GM11168 (cell line): ENCODE results near the gene NBEA.

Experiments used
- in situ Hi-C: fragments of 300-500 bp; cut with MboI; formaldehyde crosslinking; loops from one replicate; pipeline ENCODE4 v1.12.0; 2022; ENCODE audit warnings: low sequenced_read_pairs; ENCODE audit not compliant: unreplicated experiment

Gene NBEA

DNA sequence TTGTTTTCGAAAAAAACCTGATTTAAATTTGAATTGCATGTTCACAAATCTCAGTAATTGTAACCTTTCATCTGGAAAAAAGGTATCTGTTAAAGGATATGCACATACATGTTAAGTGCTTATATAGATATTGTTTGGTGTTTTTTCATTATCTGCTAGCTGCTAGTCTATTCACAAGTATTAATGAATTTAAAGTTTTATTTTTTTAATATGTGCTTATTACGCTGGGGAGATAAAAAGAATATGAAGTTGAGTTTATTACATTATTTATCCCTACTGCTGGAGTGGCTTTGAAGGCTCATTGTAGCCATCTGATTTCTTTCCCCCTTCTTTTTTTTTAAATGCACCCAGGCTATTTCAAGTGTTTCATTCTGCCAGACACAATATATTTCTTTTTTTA is 538.3 kb downstream of the NBEA start:
- in situ Hi-C loops: no loop called here

DNA sequence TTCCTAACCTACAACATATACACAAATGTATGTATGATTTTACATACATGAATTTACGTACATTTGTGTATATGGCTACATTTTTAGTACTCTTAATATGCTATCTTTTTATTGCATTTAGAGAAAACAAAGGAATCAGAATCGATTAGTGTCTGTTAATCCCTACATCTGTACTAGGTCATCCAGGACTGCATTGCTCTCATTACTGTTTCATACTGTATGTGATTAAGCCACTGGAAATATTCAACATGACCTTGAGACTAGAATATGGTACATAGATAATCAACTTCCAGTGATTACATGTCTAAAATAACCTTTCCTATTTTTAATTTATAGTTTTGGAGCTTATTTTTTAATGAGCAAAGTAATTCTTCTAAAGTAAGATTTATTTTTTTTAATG is 539.7 kb downstream of the NBEA start:
- in situ Hi-C loops: no loop called here

DNA sequence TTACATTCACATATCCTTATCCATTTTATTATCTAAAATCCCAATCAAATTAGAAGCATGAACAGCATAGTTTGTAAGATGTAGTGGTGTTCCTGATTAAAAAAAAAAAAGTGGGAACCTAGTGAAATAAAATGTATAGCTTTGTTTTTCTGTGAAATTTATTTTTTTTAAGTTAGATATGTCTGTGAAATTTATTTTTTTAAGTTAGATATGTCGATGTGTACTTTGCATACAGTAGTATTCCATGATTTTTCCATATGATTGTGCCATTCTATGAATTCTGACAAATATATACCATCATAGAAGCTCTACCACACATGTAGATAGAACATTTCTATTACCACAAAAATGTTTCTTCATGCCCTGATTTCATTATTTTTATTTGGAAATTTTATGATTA is 540.5 kb downstream of the NBEA start:
- in situ Hi-C loops: no loop called here

DNA sequence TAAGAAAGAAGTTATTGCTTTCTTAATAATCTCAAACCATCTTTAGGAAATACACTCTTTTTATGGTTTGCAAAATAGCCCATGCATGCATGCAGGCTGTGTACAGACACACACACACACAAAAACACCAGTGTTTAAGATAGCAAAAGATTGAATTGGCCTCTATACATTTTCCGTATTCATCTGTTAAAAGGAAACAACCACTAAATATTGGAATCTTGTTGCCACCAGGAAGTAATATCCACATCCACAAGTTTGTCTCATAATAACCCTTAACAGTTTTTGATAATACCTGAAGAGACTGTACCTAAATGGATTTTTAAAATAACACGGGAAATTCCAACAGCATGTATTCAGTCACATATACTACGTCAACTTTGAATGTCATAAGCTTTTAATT is 541.7 kb downstream of the NBEA start:
- in situ Hi-C loops: no loop called here

DNA sequence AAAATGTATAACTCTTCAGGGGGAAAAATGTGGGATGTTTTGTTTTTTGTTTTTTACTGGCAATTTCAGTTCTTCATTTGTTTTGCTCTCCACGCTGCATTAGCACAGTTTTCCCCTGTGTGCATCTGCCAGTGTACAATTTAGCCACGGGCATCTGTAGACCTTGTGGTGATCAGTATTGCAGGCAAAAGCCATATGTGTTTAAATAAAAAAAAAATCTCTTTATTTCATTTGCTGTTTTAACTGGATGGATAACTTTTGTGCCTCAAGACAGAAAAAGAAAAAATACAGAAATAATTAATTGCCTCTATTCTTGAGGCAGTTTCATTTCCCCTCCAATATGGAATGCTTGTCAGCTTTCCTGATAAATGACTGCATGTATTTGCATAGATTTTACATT is 542.3 kb downstream of the NBEA start:
- in situ Hi-C loops: no loop called here

DNA sequence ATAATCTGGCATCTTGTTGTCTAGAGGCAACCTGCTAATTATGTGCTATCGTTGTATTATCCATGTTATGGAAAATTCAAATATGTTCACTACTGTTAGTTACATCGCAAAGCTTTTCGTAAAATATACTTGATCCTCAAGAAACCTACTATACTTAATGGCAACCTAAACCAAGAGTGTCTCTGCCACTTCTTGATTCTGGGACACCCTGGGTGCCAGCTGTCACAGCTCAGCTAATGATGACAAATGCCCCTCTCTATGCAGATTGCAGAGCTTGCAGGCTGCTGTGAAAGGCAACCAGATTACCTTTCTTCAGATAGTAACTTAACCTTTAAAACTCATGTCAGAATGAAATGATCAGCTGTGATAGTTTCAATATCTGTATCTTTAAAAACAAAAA is 543.4 kb downstream of the NBEA start:
- in situ Hi-C loops: no loop called here

DNA sequence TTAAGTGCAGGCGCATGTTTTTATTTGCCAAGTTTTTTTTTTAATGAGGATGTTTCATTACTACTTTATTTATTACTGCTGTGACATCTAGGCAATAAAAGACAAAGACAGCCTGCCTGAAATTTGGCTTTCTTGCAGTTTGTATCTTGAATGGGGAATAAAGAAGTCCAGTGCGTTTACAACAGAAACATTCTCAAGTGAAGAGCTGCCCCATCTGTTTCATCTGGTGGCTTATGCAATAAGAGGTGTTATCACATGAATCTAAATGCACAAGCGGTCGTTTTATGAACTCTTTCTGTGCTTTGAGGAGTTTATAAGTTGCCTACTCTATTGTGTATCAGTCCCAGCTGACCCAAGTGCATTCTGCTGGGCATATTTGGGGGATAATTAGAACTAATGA is 547.0 kb downstream of the NBEA start:
- in situ Hi-C loops: no loop called here

DNA sequence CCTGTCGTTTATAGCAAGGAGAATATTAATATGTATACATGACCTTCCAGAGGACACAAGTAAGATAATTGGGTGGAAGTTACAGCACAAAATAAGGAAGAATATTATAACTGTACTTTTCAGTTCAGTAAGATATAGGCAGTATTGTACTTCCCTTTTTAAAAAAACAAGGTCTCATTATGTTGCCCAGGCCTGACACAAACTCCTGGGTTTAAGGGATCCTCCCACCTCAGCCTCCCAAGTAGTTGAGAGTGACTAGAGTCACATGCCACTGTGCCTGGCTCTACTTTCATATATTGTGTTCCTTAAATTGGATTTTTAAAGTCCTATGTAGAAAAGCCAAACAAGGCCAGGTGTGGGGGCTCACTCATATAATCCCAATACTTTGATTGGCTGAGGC is 553.9 kb downstream of the NBEA start:
- in situ Hi-C loops: no loop called here

DNA sequence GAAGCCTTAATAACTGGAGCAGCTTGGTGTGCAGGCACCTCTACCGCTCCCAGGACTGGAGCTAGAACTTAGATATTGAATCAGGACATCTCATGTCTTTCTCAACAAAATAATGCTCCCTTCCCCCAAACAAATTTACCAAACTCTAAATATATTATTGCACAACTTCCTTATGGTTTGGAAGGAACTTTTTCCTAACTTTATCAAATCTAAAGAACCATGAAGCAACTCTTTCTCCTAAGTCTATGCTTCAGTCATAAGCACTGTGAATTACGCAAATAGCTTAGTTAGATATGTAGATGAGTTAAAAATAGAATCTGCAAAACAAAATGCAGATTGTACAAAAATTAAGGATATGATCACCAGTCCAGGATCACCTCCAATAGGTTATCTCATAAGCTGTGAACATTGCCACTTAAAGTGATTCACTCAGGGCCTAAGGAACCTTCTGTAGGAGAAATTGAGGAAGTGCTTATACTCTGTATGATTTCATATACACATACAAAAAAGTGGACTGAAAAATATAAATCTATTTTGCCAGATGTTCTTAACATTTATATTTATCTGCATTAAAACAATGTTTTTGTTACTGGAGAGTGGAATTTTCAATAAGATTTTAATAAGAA is 554.8 kb downstream of the NBEA start:
- in situ Hi-C loops: no loop called here

DNA sequence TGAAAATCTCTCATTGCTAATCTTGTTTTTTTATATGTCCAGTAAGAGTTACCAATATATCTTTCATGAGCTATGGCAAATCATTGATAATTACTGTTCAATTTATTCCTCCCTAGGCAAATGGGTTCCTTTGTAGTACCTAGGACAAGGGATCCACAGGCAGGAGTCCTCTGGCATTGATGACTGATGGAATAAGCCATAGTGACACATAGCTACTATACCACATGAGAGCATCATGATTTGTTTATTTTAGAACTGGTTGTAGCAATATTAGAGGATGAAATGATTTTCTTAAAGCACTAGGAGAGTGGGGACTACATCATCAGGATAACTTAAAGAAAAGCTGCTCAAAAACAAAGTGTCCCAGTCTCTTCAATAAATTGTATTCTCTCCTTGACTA is 556.2 kb downstream of the NBEA start:
- in situ Hi-C loops: no loop called here

DNA sequence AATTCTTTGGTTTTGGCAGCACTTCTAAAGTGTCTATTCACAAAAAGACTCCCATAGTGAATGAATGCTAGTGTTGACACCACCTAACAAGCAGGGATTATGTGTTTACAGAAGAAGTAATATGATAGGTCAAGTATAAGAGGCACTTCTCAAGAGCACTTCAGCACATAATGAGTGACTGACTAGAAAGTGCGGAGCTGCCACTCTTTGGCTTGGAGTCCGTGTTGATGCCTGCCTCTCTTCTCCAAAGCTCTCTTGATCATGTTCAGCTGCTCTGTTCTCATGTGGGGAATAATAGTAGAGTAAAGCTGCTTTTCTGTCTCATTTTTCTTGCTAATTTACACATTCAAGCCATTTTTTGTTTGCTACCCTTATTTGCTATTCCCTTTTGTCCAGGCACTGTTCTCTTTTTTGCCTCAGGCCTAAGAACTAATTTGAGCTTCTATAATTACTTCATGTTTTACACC is 557.2 kb downstream of the NBEA start:
- in situ Hi-C loops: no loop called here

DNA sequence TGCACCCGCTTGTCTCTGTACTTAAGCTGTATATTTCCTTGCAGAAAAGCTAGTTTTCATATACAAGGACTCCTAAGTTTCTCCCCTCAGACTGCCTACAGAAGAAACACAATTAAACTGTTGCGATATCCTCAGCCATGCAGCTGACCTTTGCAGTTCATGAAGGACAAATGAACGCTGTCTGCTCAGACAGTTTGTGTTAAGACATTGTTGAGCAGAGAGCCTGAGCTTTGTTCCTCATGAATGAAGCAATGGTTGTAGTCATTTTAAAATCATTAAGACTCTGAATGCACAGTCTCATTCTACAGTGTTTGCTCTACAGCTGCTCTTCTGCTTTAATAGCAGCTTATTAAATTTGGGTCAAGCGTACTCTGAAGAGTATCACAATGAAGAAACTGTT is 557.6 kb downstream of the NBEA start:
- in situ Hi-C loops: no loop called here

DNA sequence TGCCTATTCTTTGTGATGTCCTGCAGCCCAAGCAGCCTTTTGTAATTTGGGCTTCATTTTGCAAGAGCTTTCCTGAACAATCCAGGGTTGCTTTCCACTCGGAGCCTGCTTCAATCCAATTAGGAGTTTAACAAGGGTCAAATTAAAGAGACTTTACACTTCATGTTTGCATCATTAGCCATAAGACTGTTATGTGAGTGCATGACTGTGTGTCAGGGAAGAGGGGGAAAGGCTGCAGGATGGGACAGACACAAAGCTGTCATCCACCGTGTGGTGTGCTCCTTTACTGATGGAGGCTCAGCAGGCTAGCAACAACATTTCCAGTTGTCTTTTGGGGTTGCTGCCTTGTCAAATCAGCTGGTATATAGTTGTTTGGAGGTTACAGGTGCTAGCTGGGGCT is 558.1 kb downstream of the NBEA start:
- in situ Hi-C loops: no loop called here

DNA sequence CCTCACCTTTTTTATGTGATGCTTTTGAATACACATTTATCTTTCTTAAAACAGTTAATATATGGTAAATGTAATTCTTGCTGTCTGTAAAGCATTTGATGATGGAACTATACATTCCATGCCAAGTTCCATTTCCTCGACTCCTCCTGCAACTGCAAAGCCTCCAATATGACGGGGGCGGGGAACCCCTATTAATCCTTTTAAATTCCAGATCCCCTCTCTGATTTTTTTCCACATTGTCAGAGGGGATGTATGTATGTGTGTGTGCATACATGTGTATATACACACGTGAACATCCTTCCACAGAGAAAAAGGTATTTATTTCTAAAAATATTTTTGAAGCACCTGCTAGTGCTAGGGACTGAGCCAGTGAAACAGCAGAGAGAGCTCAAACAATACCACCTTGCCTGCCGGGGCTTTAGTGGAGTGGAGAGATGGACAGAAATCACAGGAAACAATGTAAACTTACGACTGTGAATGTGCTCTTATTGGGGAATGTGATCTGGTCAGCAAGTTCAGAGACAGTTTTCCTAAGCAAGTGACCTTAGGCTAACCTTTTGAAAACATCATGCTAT is 559.7 kb downstream of the NBEA start:
- in situ Hi-C loops: no loop called here

DNA sequence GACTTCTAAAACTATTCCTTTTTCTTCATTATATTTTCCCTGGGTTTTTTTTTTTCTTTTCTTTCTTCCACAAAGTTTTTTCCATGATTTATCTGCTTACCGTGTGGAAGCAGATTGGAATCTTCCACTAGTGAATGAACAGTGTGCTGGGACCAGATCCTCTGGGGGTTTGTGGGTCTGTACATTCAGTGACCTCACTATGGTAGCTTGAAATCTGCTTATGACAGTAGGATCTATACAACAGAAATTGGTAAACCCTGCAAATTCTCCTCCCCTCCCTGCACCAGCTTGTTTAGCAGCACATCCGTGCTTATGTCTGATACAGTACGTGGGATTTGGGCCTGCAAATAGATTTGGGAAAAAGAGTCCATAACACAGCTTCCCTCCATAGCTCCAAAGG is 560.4 kb downstream of the NBEA start:
- in situ Hi-C loops: no loop called here

DNA sequence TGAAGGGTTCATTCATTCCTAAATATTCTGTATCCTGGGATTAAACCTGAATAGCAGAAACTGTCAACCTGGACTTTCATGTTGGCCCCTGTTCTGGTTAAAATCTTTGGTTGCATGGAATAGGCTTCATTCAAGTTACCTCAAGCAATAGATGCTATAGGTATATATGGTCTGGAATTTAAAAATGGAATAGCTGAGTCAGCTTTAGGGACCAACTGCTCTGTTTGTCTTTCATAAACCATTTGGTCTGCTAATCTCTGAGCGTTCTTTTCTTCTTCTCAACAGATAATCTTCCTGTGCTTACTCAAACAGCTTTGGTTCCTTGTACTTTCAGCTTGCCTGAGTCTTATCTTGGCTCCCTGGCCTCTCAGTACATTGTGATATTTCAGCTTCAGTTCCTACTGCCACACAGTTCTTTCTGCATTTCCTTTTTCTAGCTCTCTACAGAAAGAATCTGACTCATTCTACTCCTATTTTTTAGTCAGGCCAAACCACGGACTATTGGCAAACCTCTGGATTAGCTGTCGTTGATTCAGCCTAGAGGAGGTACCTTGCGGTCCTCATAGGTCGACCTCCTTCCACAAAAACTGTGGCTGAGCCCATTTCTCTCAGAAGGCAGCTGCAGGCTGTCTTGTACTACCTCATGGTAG is 570.3 kb downstream of the NBEA start:
- in situ Hi-C loops: no loop called here

DNA sequence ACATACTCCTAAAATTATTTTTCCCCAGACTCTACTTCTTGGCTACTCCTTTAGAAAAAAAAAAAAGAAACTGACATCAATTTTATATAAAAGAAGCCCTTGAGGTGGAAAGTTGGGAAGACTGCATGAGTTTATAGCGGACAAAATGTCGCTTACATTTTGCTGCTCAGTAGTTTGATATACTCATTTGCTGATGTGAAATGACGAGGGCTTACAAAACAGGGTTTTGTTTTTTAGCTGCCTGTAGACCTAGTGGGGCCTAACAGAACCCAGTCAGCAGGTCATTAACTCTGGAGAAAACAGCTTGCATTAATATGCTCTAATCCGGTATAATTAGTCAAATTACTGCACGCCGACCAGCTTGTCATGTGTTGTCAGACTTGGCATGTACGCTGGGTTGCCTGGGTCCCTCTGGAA is 572.0 kb downstream of the NBEA start:
- in situ Hi-C loops: no loop called here

DNA sequence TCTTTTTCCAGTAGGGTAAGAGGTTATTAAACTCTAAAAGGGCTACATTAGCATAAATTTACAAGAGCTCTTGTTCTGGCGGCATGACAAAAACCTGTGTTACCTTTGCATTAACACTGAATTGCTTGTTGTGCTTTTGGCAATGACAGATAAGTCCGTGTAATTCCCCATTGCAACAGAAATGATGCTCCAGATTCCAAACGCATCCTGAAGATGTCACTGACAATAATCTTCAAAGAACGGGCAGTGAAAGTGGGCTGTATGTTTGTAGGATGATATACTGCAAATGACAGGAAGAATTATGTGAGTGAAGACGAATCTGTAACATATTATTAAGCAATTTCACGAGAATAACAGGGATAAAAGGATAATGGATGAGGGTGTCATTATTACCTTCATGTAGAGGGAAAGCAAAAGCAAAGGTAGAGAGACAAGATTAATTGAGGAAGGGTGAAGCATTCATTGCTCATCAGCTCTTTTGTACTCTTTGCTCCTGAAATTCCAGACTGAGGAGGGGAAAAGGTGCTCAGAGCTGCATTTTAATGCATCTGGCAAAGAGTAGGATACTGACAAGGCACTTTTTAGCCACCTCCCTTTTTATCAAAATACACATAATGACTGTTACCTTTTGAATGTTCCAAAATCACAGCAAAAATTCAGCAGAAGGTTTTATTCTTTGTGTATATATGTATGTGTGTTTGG is 572.9 kb downstream of the NBEA start:
- in situ Hi-C loops: no loop called here

DNA sequence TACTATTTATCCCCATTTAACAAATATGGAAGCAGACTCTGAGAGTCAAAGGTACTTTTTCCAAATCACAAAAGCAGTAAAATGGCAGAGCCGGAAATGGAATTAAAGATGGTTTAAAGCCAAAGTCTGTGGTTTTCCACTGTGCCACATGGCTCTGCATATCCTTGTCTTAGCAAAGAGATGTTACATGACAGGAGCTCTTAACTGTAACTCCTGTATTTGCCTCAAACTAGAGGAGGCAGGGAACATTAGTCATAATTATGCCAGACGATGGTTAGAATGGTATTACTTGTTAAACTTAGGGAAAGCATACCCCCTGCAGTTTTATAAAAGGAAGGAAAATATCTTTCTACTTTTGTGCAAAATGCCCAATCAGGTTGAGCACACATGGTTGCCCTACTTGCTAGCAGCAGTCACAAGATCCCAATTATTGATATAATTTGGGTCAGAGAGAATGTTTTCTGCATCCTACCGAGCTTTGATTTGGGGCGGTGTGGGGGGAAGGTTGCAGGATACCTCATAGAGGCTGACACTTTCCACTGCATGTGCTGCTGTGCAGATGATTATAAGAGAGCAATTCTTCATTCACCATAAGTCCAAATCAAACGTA is 576.4 kb downstream of the NBEA start:
- in situ Hi-C loops: no loop called here

DNA sequence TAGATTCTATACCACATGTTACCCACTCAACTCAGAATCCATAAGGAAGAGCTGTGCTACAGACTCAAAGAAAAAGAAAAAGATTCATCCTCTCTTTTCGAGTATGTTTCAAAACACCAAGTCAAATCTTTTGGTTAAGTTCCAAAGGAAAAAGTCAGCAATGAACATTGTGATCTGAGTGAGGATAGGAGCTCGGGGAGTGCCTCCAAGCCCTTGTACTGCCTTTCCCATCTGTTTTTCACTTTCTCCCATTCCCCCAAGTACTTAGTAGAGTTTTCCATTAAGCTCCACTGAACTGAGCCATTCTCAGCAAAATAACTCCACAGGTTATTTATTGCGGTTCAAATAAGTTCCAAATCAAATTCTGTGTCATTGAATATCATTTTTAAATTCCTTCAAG is 582.1 kb downstream of the NBEA start:
- in situ Hi-C loops: no loop called here

DNA sequence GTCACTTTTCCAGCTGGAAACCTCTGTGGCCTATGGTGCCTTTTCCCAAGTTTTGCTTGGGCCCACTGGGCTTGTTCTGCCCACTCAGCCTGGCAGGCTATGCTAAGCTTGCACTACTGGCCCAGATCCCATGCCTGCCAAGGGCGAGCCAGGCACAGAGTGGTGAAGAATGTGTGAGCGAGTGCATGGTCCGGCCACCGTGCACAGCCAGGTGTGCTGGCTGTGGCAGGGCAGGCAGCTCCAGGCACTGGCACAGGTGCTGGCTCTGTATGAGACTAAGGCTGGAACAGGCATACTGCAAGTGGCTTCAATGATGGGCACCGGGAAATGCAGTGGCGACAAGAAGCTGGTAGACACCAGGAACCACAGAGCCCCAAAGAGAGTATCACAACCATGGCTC is 584.5 kb downstream of the NBEA start:
- in situ Hi-C loops: no loop called here
